Activated CD4-positive, alpha-beta T cell treated with anti-CD3 and anti-CD28 coated beads, Interleukin-2, Interleukin-6, amounts not matched to agents 100 ng/mL and 50 ng/mL, durations not matched to agents 16 hours and 8 hours (primary cell): Measurements from ENCODE around the gene CD96.
"Not testable (repeated sequence)": the region's sequence is repeated elsewhere in the genome, so short reads cannot be mapped to it uniquely, and the experiment has no call there.

Experiments
- DNase-seq: peaks from one replicate; pipeline ENCODE4 v3.0.0-alpha.2; 2020

CD96 gene, protein sequence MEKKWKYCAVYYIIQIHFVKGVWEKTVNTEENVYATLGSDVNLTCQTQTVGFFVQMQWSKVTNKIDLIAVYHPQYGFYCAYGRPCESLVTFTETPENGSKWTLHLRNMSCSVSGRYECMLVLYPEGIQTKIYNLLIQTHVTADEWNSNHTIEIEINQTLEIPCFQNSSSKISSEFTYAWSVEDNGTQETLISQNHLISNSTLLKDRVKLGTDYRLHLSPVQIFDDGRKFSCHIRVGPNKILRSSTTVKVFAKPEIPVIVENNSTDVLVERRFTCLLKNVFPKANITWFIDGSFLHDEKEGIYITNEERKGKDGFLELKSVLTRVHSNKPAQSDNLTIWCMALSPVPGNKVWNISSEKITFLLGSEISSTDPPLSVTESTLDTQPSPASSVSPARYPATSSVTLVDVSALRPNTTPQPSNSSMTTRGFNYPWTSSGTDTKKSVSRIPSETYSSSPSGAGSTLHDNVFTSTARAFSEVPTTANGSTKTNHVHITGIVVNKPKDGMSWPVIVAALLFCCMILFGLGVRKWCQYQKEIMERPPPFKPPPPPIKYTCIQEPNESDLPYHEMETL

DNA sequence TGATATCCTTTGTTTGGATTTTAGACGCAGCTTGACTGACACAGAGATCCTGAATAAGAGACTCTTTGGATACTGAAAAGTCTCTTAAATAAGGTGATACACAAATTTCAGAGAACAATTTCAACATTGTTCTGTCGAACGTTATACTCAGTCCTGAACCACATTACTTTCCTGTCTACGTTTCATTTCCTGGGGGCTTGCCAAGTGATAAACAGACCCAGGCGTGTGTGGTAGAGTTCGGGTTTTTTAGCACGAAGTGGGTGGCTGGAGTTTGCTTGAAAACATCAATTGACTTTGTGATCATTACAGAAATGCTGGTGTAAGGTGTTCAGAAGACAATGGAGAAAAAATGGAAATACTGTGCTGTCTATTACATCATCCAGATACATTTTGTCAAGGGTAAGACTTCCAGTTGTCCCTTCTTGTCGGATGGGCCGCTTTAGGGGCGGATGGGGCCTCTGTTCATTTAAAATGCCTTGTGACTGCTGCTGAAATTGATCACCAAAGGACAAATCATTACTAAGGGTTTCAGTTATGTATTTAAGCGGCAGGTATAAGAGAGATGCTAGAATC lies at the start of gene CD96:
TSS of gene CD96 (plus strand) at position 287 of the 573 bp plus-strand sequence. CDS start at position 339, 52 bp downstream.
- DNase-seq, result peak; percentile 91

DNA sequence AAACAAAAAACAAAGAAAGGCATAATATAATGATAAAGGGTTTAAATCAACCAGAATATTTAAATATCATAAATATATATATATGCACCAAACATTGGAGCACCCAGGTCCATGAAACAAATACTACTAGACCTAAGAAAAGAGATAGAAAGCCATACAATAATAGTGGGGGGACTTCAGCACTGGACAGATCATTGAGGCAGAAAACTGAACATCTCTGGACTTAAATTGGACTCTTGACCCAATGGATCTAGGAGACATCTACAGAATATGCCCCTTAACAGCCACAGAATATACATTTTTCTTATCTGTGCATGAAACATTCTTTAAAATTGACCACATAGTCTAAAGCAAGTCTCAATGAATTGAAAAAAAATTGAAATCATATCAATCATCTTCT lies 48.7 kb upstream of the CD96 start:
- no peak for DNase-seq

DNA sequence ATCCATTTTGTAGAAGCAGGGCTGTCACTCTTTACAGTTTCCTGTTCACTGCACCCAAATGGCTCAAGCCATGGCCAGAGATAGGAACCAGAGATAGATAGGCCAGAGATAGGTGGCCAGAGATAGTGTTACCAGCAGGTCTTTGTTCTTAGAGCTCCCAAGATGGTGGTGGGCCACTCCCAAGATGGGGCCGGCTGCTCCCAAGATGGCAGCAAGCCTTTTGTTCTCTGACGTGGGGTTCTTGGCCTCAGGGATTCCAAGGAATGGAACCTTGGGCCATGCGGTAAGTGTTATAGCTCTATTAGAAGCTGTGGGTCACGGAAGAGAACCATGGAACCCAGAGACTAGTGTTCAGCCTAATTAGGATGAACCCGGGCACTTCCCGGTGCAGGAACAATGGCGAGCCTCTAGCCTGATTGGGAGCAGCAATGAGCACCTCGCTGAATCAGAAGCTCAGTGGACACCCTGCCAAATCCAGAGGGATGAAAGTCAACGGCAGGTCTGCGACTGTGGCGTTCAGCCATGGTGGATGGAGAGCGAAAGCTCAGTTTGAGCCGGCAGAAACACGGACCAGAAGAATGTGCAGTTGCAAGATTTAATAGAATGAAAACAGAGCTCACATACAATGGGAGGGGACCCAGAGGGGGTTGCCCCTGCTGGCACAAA lies 45.0 kb upstream of the CD96 start:
- DNase-seq, result no peak

DNA sequence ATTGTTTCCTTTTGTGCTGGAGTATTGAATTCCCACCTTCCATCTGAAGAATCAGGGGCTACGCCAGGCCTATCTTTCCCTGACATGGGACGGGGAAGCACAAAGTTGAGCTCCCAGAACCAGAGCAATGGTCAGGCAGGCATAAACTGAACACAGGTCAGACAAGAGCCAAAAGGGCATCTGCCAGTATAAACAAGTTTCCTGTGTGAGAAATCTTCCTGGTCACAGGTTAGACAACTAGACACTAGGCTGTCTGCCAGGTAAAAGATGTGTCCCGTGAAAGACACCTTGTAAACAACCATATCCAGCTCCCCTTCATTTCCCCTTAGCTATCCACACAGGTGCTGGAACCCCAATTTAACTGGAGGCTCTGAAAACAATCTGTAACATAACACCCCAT lies 44.0 kb upstream of the CD96 start:
- no peak for DNase-seq

DNA sequence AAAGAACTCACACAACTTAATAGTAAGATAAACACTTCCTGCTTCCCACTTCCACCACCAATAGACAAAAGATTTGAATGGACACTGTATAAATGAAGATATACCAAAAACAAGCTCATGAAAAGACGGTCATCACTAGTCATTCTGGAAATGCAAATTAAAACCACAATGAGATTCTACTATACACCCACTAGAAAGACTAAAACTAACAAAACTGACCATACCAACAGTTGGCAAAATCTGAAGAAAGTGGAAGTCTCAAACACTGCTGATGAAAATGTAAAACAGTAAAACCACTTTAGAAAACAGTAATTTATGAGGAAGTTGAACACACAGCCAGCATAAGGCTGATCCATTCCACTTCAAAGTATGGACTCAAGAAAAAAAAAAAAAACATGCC lies 35.6 kb upstream of the CD96 start:
- DNase-seq, result no peak

DNA sequence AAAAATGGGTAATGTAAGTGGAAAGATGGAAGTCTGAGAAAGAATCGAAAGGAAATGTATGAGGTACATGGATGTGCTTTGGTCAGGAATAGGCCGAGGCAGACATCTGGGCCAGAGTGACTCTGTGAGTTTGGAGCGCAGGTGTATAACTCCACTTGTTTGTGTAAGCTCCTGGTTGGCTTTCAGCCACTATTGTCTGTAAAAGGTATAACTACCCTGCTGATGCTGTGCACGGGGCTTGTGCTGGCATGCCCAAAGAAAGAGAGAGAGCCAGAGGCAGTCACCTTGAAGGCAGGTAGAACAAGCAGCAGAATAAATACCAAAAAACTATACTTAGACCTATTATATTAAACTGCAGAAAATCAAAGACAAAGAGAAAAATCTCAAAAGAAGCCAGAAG lies 32.7 kb upstream of the CD96 start:
- DNase-seq, result no peak

DNA sequence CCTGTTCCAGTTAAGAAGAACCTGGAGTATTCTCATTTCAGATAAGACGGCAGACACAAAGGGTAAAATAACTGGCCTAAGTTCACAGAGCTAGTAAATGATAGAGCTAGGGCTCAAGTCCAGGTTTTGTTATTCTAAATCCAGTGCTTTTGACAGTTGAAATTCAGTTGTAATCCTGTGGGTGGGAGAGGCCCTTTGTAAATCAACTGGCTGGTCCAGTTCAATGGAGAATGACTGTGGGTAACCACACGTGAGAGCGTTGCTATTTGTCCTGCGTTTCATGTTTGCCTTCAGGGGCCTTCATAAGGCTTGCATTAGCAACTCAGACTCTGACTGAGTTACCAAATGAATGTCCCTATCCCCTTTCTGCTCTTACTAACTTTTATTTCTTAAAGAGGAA lies 24.2 kb upstream of the CD96 start:
- no peak for DNase-seq

DNA sequence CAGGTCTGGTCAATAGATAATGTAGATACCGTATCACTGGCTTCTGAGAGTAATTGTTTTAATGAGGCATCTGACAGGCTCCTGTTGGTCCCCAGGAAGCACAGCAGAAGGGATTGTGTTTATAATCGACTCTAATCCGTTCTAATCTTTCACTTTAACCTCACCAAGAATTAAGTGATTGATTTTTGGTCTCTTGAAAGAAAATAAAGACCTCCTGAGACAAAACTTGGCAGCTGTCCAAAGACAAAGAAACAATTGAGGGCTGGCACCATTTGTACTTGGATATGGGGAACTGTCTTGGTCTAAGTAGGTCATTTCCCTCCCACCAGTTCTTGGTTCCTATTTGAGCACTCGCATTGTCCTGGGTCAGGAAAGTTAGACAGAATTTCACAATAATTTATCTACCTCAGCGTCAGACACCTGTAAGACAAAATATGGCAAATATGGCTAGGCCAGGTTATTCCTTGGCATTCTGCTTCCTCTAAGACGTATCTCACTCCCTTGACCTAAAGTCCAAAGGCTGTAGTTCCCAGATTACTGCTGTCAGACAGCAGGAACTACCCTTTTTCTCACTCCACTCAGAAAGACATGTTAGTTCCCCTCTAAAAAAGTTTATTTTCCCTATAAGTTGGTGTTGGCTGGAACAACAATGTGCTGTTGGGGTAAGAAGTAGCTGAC lies 22.7 kb upstream of the CD96 start:
- no peak for DNase-seq

DNA sequence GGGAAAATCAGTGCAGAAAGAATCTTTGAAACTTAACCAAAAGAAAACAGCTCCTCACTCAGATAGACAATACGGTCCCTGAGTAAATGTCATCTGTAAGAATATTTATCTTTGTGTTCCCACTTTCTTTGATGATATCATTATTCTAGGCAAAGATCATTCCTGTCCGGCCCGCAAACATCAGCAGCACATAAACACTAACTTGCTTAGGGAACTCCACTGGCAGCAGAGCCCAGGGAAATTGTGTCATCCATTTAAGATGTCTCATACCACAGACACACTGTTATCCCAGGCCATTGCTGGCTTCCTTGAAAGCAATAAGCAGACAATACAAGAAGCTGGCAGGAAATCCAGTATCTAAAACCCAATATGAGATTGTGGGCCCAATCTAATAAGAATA lies 20.1 kb upstream of the CD96 start:
- no peak for DNase-seq

DNA sequence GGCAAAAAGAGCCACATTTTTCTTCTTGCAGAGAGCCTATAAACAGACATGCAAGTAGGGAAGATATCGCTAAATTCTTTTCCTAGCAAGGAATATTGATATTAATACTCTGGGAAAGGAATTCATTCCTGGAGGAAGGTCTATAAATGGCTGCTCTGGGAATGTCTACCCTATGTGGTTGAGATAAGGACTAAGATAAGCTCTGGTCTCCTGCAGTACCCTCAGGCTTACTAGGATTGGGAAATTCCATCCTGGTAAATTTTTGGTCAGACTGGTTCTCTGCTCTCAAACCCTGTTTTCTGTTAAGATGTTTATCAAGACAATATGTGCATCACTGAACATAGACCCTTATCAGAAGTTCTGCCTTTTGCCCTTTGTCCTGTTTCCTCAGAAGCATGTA lies 17.5 kb upstream of the CD96 start:
- not testable (repeated sequence) for DNase-seq

DNA sequence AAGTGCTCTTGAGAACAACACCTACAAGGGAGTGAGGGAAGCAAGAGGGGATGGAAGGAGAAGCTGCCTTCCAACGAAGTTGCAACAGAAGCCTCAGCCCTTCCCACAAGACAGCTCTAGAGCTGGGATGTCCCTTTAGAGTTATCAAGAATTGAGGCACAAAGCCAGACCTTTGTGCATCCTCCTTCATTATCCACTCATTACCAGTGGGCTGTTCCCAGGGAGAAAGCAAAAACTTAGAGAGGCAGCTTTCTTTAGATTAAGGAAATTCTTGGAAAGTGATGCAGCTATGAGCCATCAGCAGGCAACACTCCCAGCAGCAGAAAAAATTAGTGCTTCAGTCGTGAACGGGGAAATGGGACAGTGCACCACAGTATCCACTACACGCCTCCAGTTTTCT lies 10.6 kb upstream of the CD96 start:
- DNase-seq, result no peak

DNA sequence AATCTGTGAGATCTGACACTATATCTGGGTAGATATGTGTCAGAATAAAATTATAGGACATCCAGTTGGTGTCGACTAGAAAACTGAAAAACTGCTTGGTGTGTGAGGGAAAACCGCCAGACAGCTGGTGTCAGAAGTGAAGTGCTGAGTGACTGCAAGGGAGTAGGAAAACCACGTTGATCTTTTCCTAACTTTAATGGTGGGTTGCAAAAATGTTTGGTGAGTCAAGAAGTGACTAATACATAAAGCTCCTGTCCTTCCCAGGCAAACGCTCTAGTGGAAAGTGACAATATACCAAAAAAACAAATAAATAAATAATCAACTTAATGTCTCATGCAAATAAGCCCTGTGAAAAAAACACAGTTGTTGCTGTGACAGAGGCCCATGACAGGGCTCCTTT lies 7.3 kb upstream of the CD96 start:
- no peak for DNase-seq

DNA sequence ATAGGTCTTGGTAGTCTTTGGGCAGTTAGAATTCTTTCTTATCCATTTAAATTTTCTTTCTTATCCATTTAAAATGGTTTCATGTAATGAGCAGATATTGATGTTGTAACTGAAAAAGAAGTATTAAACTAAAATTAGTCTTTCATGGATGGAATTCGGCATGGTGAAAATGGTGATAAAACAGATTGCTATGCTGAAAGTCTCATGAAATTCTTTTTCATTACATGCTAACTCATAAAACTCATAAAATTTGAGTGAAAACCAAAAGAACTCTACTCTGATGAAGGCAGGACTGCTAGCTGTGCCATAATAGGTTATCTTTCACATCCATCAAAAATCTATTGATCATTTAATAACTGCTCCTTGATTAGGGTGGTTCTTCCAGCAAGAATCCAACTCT lies 3.9 kb upstream of the CD96 start:
- no peak for DNase-seq

DNA sequence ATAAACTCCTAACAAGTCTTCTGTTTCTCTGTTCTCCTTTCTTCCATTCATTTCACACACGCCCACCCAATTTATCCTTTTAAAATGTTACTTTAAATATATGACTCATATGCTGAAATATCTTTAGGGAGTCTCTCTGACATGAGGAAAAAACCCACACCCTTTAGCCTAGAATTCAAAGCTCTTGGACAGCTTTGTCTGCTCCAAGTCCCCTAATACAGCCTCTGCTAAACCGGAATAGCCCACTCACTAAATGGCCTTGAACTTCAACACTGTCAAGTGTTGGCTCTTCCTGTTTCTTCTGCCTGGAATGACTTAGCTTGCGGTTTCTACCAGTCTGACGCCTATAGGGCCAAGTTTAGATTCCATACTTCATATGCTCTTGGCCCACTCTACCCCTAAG lies 3.3 kb upstream of the CD96 start:
- peak; percentile 65 for DNase-seq

DNA sequence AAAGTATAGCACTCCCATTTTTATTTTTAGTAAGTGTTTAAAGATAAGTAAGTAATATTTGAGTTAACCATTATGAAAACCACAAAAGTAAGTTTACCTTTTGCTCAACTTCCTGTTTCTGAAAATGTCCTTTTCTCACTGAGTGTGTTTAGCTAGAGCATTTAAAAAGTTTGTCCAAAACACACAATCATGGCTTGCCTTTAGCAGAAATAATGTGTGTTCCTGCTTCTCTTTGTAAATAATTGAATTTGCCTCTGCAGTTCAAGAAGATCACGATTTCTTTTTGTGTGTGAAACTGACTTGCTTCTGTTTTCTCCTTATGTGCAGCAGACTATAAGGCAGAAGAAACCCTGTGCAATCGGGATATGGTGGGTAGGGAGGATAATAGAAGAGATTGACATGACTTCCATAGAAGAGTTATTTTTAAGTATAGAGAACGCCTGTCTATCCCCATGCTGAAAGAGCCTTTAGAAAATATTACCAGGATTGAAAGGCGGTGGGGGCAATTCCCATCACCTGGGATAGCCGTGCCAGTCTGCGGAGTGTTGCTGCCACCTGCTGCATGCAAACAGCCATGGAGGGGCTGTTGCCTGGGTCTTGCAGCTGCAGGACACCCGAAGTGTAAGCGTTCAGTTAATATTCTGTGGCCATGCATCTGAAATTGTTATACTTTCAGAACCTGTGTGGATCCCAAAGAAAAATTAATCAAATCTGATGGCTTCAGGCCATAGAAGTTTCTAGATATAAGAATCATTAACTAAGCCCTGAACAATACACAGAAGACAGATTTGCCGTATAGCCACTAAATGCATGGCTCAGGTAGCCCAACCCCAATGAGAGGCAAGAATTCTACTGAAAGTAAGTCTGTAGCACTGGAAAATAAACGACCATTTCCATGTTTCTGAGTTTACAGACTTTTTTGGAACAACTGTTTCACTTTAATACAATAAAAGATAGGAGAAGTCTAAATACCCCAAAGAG lies 2.4 kb upstream of the CD96 start:
- peak; percentile 85 for DNase-seq

DNA sequence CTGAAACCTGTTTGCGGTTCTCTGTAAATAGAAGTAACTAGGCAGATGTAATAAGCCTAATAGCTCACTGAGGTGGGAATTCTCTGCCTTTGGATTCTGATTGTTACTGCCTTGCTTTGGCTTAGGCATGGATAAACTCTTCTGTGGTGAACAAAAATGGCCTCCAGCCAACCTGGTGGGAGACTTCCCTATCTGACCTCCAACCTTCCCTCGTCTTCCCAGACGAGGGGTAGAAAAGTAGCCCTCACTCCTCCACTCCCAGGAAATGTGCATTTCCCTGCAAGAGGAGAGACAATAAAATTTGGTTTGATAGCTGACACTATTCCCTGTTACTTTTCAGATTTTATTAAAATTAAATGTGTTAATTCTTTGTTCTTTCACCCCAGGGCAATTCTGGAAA lies 606 bp upstream of the CD96 start:
- no peak for DNase-seq

DNA sequence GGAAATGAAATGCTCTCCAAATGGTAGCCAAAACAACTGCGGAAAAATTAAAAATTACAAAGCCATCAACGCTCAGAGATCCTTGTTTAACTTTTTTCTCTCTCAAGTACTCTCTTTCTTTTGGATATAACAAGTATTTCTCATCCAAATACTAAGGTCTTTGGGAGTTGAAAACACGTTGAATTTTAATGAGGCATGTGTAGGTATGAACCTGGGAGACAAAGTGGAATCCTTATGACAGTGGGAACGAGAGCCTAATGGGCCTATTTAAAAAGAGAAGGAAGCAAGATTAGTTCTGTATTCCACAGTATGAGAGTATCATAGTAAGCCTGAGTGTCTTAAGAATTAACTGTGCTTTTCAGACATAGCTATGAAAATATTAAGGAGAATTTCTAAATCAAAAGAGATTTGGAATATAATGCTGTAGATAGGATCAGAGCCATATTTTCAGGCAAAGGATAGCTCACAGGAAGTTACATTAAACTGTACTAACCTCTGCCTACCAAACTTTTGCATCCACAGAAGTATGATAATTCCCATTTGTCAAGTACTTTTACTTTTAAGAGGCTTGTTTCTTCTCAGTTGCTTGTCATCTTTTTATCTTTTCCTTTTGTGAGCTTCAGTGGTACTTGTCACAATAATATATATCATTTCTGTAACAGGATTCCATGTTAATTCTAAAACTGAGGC lies 759 bp downstream of the CD96 start:
- peak; percentile 30 for DNase-seq

DNA sequence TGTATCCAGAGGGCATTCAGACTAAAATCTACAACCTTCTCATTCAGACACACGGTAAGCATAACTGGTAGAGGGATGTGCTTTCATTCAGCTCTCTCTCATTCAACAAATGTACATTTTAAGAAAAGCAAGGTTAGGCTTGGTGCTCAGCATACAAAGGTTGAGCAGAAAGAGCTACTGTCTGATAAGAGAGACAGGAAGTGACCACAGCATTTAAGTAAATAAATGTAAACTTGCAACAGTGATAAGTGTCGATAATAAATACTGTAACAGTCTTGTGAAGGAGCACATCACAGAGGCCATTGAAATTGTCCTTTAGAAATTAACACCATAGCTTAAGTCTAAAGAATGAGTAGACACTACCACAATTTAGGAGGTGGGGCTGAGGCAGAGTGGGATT lies 3.4 kb downstream of the CD96 start:
- DNase-seq, result peak; percentile 29

DNA sequence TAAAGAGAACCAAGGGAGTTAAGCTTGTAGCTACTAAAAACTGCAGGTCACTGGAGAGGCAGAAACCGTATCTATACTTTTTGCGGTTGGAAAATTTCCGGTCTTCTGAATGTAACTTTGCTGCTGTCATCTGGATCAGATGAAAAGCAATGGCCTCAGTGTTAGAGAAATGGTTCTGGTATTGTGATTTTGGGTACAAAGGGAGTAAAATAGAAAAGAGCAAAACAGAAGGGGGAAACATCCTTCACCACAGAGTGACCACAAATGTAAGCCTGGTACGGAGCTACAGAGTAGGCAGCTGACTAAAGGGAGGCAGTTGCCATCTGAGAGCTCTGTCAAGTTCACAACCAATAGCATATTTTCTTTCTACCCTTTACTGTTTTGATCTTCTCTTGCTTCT lies 5.6 kb downstream of the CD96 start:
- DNase-seq, result peak; percentile 88

DNA sequence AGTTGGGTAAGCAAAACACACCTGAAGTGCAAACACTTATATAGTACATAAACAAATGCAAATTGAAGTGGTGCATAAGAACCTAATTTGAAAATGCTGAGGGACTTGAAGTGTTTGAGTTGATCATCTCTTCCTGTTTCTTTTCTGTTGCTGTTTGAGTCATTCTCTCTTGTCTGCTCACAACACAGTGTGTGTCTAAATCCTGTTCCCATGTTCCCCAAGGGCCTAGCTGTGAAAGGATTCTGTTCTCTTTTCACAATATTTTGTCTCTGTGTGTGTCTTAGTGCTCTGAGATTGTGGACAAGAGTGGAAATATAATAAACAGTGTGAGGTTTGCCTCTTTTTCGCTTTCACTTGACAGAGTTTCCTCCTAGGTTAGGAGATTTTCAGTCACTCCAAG lies 6.1 kb downstream of the CD96 start:
- peak; percentile 71 for DNase-seq

DNA sequence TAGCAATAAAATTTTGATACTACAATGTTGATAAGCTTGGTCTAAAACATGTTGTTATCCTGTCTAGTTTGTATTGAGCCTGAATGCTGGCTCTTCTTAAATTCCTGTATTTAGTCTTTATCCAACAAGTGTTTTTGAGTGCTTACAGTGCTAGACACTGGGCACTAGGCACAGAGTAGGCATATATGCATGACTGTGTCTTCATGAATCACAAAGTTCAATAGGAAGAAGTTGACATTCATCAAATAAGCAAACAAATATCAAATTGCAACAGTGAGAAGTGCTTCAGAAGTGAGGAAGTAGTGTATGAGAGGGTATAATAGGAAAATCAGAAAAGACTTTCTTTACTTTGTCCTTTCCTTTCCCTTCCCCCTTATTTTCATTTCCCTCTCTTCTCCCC lies 6.8 kb downstream of the CD96 start:
- DNase-seq, result no peak
